WTC11 (cell line): ENCODE data around the gene LTBP1. TPM values are rescaled to one million over a fixed set of nuclear protein-coding genes. Genes with fewer than 3 reads are reported as not detected.

Source experiments
- ATAC-seq: fragments of 200-7000 bp; cut with Tn5 transposase; 2 replicates; pipeline ENCODE4 v1.10.0; 2021; ENCODE audit warnings: mild to moderate bottlenecking, moderate library complexity
- CTCF ChIA-PET: fragments of 300-600 bp; sonication (Branson Sonifier 250); formaldehyde crosslinking; loops from one replicate; lab custom pipeline; 2021; ENCODE audit warnings: antibody characterized with exemption; lab: Charles Lee
- POLR2A ChIA-PET: fragments of 350-600 bp; sonication (Branson Sonifier 250); formaldehyde crosslinking; loops from one replicate; lab custom pipeline; 2021; ENCODE audit warnings: antibody characterized with exemption; lab: Charles Lee
- DNase-seq: peaks from one replicate; pipeline ENCODE4 v3.0.0; 2021; ENCODE audit warnings: low spot score
- H3K27ac Mint-ChIP-seq: 2 replicates; pipeline ENCODE4 v1.8.0; 2021; ENCODE audit warnings: mixed read lengths
- H3K27me3 Mint-ChIP-seq: 2 replicates; pipeline ENCODE4 v1.8.0; 2021; ENCODE audit warnings: low read depth, mild to moderate bottlenecking, moderate library complexity, mixed read lengths
- H3K36me3 Mint-ChIP-seq: 2 replicates; pipeline ENCODE4 v1.8.0; 2021; ENCODE audit warnings: mixed read lengths
- H3K4me1 Mint-ChIP-seq: 2 replicates; pipeline ENCODE4 v1.8.0; 2022; ENCODE audit warnings: mixed read lengths
- H3K4me3 Mint-ChIP-seq: 2 replicates; pipeline ENCODE4 v1.8.0; 2021; ENCODE audit warnings: mild to moderate bottlenecking, moderate library complexity, mixed read lengths
- H3K9me3 Mint-ChIP-seq: 2 replicates; pipeline ENCODE4 v1.8.0; 2021; ENCODE audit warnings: mixed read lengths
- ATF1 ChIP-seq: sonication (generic); formaldehyde crosslinking; IDR thresholded peaks from 2 replicates; pipeline ENCODE4 v1.8.1; 2023; ENCODE audit warnings: mild to moderate bottlenecking, moderate library complexity, missing genetic modification reagents
- ELF4 ChIP-seq: sonication (generic); formaldehyde crosslinking; IDR thresholded peaks from 2 replicates; pipeline ENCODE4 v1.8.1; 2022; ENCODE audit warnings: low read depth, mild to moderate bottlenecking, moderate library complexity, missing genetic modification reagents
- FOXP1 ChIP-seq: sonication (generic); formaldehyde crosslinking; IDR thresholded peaks from 2 replicates; pipeline ENCODE4 v1.8.0; 2022; ENCODE audit warnings: missing genetic modification reagents, mild to moderate bottlenecking, moderate library complexity, borderline replicate concordance
- GRHL2 ChIP-seq: fragments of 250-450 bp; sonication (Bioruptor Pico); IDR thresholded peaks from 2 replicates; pipeline ENCODE4 v1.8.0; 2022; ENCODE audit warnings: mild to moderate bottlenecking, moderate library complexity; ENCODE audit not compliant: insufficient replicate concordance, severe bottlenecking
- NFYB ChIP-seq: sonication (generic); formaldehyde crosslinking; conservative IDR thresholded peaks from 2 replicates; pipeline ENCODE4 v1.8.0; 2022; ENCODE audit warnings: low read depth, missing genetic modification reagents
- PREB ChIP-seq: sonication (generic); formaldehyde crosslinking; IDR thresholded peaks from 2 replicates; pipeline ENCODE4 v1.8.1; 2022; ENCODE audit warnings: mild to moderate bottlenecking, missing genetic modification reagents, moderate library complexity, borderline replicate concordance
- RORB ChIP-seq: fragments of 250-450 bp; sonication (Bioruptor Pico); IDR thresholded peaks from 2 replicates; pipeline ENCODE4 v1.9.0; 2021; ENCODE audit warnings: mild to moderate bottlenecking
- USF1 ChIP-seq: sonication (generic); formaldehyde crosslinking; IDR thresholded peaks from 2 replicates; pipeline ENCODE4 v1.8.0; 2022; ENCODE audit warnings: mild to moderate bottlenecking, missing genetic modification reagents
- ZNF281 ChIP-seq: sonication (generic); formaldehyde crosslinking; IDR thresholded peaks from 2 replicates; pipeline ENCODE4 v1.8.0; 2023; ENCODE audit warnings: mild to moderate bottlenecking, missing genetic modification reagents
- ZNF423 ChIP-seq: fragments of 250-450 bp; sonication (Bioruptor Pico); IDR thresholded peaks from 2 replicates; pipeline ENCODE4 v2.1.2; 2022; ENCODE audit warnings: mild to moderate bottlenecking, moderate library complexity
- ZNF425 ChIP-seq: fragments of 250-450 bp; sonication (Bioruptor Pico); conservative IDR thresholded peaks from 2 replicates; pipeline ENCODE4 v1.9.0; 2021; ENCODE audit warnings: mild to moderate bottlenecking
- total RNA-seq: library from RNA; stranded (reverse); gene quantifications from 3 replicates; pipeline ENCODE4 v1.2.3, GENCODE V29; 2021
- TF ChIP-seq, protein P1 (sequence below): fragments of 250-450 bp; sonication (Bioruptor Pico); IDR thresholded peaks from 2 replicates; pipeline ENCODE4 v1.9.0; 2021; ENCODE audit warnings: mild to moderate bottlenecking, borderline replicate concordance
- TF ChIP-seq, protein P2 (sequence below): sonication (generic); formaldehyde crosslinking; IDR thresholded peaks from 2 replicates; pipeline ENCODE4 v1.8.1; 2023; ENCODE audit warnings: mild to moderate bottlenecking, missing genetic modification reagents, moderate library complexity
- TF ChIP-seq, protein P3 (sequence below): sonication (generic); formaldehyde crosslinking; IDR thresholded peaks from 2 replicates; pipeline ENCODE4 v1.8.0; 2022; ENCODE audit warnings: mild to moderate bottlenecking, missing genetic modification reagents
- TF ChIP-seq, protein P4 (sequence below): sonication (generic); formaldehyde crosslinking; IDR thresholded peaks from 2 replicates; pipeline ENCODE4 v1.8.0; 2023; ENCODE audit warnings: missing genetic modification reagents, mild to moderate bottlenecking, borderline replicate concordance
- TF ChIP-seq, protein P5 (sequence below): sonication (generic); formaldehyde crosslinking; conservative IDR thresholded peaks from 2 replicates; pipeline ENCODE4 v1.8.1; 2022; ENCODE audit warnings: mild to moderate bottlenecking, missing genetic modification reagents

Gene LTBP1
- total RNA-seq, 1 experiment from 2014 or later: 33.6 TPM

GRCh38 chr2:33351781-33352180 is 405.0 kb downstream of the LTBP1 start (continued):
- TF ChIP-seq, protein P1, sequence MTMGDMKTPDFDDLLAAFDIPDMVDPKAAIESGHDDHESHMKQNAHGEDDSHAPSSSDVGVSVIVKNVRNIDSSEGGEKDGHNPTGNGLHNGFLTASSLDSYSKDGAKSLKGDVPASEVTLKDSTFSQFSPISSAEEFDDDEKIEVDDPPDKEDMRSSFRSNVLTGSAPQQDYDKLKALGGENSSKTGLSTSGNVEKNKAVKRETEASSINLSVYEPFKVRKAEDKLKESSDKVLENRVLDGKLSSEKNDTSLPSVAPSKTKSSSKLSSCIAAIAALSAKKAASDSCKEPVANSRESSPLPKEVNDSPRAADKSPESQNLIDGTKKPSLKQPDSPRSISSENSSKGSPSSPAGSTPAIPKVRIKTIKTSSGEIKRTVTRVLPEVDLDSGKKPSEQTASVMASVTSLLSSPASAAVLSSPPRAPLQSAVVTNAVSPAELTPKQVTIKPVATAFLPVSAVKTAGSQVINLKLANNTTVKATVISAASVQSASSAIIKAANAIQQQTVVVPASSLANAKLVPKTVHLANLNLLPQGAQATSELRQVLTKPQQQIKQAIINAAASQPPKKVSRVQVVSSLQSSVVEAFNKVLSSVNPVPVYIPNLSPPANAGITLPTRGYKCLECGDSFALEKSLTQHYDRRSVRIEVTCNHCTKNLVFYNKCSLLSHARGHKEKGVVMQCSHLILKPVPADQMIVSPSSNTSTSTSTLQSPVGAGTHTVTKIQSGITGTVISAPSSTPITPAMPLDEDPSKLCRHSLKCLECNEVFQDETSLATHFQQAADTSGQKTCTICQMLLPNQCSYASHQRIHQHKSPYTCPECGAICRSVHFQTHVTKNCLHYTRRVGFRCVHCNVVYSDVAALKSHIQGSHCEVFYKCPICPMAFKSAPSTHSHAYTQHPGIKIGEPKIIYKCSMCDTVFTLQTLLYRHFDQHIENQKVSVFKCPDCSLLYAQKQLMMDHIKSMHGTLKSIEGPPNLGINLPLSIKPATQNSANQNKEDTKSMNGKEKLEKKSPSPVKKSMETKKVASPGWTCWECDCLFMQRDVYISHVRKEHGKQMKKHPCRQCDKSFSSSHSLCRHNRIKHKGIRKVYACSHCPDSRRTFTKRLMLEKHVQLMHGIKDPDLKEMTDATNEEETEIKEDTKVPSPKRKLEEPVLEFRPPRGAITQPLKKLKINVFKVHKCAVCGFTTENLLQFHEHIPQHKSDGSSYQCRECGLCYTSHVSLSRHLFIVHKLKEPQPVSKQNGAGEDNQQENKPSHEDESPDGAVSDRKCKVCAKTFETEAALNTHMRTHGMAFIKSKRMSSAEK (CRISPR knock-in tag): no peak
- TF ChIP-seq NFYB (CRISPR knock-in tag) (no peak), RORB (no peak), FOXP1 (no peak), PREB (no peak)

- ATAC-seq: no peak
- DNase-seq: no peak
- ChIA-PET POLR2A (no interaction called here), CTCF (no interaction called here)
- Mint-ChIP-seq H3K4me1 (no peaks in the 10 kb centered on the region), H3K27me3 (no peaks in the 10 kb centered on the region), H3K9me3 (peaks cover 18% of the 10 kb centered on the region), H3K36me3 (peaks cover 19% of the 10 kb centered on the region), H3K27ac (no peak overlapping the region), H3K4me3 (no peak overlapping the region)
- TF ChIP-seq ATF1 (CRISPR knock-in tag) (no peak), GRHL2 (CRISPR knock-in tag) (no peak), ZNF281 (CRISPR knock-in tag) (no peak), ELF4 (CRISPR knock-in tag) (no peak), USF1 (CRISPR knock-in tag) (no peak), ZNF425 (CRISPR knock-in tag) (no peak), ZNF423 (no peak)
- TF ChIP-seq, protein P2, sequence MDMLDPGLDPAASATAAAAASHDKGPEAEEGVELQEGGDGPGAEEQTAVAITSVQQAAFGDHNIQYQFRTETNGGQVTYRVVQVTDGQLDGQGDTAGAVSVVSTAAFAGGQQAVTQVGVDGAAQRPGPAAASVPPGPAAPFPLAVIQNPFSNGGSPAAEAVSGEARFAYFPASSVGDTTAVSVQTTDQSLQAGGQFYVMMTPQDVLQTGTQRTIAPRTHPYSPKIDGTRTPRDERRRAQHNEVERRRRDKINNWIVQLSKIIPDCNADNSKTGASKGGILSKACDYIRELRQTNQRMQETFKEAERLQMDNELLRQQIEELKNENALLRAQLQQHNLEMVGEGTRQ (CRISPR knock-in tag): no peak
- TF ChIP-seq, protein P3, sequence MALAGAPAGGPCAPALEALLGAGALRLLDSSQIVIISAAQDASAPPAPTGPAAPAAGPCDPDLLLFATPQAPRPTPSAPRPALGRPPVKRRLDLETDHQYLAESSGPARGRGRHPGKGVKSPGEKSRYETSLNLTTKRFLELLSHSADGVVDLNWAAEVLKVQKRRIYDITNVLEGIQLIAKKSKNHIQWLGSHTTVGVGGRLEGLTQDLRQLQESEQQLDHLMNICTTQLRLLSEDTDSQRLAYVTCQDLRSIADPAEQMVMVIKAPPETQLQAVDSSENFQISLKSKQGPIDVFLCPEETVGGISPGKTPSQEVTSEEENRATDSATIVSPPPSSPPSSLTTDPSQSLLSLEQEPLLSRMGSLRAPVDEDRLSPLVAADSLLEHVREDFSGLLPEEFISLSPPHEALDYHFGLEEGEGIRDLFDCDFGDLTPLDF (CRISPR knock-in tag): no peak
- TF ChIP-seq, protein P4, sequence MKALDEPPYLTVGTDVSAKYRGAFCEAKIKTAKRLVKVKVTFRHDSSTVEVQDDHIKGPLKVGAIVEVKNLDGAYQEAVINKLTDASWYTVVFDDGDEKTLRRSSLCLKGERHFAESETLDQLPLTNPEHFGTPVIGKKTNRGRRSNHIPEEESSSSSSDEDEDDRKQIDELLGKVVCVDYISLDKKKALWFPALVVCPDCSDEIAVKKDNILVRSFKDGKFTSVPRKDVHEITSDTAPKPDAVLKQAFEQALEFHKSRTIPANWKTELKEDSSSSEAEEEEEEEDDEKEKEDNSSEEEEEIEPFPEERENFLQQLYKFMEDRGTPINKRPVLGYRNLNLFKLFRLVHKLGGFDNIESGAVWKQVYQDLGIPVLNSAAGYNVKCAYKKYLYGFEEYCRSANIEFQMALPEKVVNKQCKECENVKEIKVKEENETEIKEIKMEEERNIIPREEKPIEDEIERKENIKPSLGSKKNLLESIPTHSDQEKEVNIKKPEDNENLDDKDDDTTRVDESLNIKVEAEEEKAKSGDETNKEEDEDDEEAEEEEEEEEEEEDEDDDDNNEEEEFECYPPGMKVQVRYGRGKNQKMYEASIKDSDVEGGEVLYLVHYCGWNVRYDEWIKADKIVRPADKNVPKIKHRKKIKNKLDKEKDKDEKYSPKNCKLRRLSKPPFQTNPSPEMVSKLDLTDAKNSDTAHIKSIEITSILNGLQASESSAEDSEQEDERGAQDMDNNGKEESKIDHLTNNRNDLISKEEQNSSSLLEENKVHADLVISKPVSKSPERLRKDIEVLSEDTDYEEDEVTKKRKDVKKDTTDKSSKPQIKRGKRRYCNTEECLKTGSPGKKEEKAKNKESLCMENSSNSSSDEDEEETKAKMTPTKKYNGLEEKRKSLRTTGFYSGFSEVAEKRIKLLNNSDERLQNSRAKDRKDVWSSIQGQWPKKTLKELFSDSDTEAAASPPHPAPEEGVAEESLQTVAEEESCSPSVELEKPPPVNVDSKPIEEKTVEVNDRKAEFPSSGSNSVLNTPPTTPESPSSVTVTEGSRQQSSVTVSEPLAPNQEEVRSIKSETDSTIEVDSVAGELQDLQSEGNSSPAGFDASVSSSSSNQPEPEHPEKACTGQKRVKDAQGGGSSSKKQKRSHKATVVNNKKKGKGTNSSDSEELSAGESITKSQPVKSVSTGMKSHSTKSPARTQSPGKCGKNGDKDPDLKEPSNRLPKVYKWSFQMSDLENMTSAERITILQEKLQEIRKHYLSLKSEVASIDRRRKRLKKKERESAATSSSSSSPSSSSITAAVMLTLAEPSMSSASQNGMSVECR: no peak
- TF ChIP-seq, protein P5, sequence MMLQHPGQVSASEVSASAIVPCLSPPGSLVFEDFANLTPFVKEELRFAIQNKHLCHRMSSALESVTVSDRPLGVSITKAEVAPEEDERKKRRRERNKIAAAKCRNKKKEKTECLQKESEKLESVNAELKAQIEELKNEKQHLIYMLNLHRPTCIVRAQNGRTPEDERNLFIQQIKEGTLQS (CRISPR knock-in tag): no peak
Observed at GRCh38 chr2:33354981-33355380, 408.2 kb downstream of the LTBP1 start.
